Coronary artery (tissue), 2 donors: ENCODE data around the gene IGSF23.

Source experiments
- DNase-seq: peaks from one replicate; pipeline ENCODE4 v3.0.0-alpha.2; 2017; ENCODE audit warnings: low spot score
- H3K27ac ChIP-seq, 2 donors: fragments of 200-600 bp; sonication (generic); one replicate each; pipeline ENCODE4 v1.5.1; 2016 to 2019
- H3K4me3 ChIP-seq: fragments of 200-600 bp; sonication (generic); 2 replicates; pipeline ENCODE4 v1.5.1; 2016; ENCODE audit warnings: mild to moderate bottlenecking, moderate library complexity
- TF ChIP-seq, protein P1 (sequence below): fragments of 200-600 bp; sonication (generic); IDR thresholded peaks from one replicate; pipeline ENCODE4 v1.5.1; 2019; ENCODE audit warnings: antibody characterized with exemption

Gene IGSF23, protein sequence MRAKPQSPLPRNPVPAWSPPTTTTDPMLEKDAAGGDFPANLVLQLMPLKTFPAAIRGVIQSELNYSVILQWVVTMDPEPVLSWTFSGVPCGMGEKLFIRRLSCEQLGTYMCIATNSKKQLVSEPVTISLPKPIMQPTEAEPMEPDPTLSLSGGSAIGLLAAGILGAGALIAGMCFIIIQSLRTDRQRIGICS

DNA sequence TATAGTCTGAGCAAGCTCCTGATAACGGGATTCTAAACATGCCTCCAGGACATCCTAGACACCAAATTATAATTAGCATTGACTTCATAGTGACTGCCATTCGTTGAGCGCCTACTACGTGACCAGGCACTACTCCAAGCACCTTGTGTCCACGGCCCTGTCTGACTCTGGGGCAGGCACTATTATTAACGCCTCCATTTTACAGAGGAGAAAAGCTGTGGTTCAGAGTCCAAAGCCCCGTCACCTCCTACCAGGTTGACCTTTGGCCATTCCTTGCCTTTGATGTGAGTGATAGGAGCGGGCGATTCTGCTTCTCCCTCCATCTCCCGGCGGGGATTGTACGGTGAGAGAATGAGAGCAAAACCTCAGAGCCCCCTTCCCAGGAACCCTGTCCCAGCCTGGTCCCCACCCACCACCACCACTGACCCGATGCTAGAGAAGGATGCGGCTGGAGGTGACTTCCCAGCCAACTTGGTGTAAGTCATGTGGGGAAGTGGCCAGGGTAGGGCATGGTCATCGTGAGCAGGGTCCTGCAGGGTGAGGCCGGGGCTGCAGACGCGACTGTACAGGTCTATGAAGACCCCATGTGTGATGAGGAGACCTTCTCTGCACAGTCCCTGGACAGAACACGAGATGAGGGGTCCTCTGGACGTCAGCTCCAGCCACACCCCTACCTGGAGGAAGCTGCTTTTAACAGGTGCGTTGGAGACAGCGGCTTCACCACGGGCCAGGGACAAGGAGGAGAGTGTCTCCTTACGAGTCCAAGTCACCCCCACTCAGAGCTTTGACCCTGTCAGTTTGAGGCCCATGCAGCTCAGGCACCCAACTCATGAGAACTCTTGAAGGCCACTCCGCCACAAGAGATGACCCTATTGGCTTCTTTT, at the start of gene IGSF23:
Gene IGSF23, plus strand, starts transcription at position 269 of the 884 bp plus-strand sequence. Its CDS starts 83 bp downstream, at position 352.
- TF ChIP-seq, protein P1, sequence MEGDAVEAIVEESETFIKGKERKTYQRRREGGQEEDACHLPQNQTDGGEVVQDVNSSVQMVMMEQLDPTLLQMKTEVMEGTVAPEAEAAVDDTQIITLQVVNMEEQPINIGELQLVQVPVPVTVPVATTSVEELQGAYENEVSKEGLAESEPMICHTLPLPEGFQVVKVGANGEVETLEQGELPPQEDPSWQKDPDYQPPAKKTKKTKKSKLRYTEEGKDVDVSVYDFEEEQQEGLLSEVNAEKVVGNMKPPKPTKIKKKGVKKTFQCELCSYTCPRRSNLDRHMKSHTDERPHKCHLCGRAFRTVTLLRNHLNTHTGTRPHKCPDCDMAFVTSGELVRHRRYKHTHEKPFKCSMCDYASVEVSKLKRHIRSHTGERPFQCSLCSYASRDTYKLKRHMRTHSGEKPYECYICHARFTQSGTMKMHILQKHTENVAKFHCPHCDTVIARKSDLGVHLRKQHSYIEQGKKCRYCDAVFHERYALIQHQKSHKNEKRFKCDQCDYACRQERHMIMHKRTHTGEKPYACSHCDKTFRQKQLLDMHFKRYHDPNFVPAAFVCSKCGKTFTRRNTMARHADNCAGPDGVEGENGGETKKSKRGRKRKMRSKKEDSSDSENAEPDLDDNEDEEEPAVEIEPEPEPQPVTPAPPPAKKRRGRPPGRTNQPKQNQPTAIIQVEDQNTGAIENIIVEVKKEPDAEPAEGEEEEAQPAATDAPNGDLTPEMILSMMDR = no peak
- H3K4me3 ChIP-seq = no peak within 1 kb of the TSS
- no peak for DNase-seq
- H3K27ac ChIP-seq = no peak within 1 kb of the TSS

DNA sequence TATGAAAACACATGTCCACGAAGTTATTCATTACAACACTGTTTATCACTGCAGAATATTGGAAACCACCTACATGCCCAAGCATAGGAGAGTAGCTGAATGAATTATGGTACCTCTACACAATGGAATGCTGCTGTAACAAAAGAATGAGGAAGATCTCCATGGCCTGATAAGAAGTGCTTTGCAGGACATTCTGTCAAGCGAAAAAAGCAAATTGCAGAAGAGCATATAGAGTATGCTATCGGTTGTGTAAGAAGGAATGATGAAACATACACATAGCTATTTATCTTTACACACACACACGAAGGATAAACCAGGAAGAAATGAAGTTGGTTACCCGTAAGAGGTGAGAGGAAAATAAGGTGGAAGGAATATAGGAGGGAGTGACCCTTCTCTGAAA, 46.4 kb upstream of the IGSF23 start:
- Histone ChIP-seq H3K4me3 (no peak overlapping the region), H3K27ac (no peak overlapping the region)
- TF ChIP-seq, protein P1 = no peak
- DNase-seq = no peak

DNA sequence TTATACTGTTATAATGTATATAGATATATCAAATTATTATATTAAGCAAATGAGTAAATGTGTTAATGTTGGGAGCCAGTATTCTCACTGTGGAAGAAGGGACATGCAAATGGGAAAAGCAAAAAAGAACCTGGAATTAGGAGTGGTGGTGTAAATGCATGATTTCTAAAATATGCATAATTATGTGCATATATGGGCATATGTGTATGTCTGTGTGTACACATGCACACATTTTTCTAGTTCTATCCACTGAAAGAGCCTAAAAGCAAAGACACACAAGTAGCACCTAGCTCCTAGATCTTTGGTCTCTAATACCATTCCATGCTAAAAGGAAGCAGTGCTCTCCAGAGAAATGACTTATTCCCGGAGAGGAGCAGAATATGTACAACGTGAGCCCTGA, 45.6 kb upstream of the IGSF23 start:
- TF ChIP-seq, protein P1 = no peak
- H3K27ac ChIP-seq = no peak overlapping the region
- no peak for DNase-seq
- no peak overlapping the region for H3K4me3 ChIP-seq

DNA sequence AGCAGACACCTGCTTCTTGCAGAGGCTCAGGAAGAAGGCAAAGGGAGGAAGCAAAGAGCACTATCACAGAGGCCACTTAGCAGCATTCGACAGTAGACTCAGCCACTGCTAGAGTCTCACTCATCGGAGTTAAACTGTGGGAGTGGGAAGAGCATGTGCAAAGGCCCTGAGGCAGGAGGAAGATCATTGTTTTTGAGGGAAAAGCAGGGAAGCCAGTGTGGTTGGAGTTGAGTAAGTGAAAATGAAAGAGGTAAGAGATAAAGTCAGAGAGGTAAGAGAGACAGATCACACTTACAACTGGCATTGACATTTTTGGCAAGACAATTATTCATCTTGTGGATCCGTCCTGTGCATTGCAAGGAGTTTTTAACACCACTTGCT, 42.8 kb upstream of the IGSF23 start:
- Histone ChIP-seq H3K4me3 (no peak overlapping the region), H3K27ac (no peak overlapping the region)
- TF ChIP-seq, protein P1 = no peak
- no peak for DNase-seq

DNA sequence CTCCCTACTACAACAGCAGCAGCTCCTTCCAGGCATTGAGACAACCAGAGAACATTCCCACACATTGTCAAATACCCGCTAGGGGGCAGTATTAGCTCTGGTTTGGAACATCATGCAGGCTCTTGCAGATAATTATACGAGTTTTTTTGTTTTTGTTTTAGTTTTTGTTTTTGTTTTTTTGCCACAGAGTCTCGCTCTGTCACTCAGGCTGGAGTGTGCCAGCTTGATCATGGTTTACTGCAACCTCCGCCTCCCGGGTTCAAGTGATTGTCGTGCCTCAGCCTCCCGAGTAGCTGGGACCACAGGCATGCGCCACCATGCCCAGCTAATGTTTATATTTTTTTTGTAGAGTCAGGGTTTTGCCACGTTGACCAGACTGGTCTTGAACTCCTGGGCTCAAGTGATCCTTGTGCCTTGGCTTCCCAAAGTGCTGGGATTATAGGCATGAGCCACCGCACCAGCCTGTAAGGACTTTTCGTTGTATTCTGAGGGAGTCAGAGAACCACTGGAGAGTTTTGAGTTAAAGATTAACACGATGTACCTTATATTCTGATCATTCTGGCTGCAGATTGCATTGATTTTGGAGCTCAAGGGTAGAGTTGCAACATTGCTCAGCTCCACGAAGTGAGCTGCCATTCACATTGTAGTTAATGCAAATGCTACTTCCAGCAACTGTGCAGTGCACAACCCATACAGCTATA, 42.2 kb upstream of the IGSF23 start:
- TF ChIP-seq, protein P1 = peak; percentile 48
- no peak for DNase-seq
- H3K27ac ChIP-seq = no peak overlapping the region
- H3K4me3 ChIP-seq = no peak overlapping the region

DNA sequence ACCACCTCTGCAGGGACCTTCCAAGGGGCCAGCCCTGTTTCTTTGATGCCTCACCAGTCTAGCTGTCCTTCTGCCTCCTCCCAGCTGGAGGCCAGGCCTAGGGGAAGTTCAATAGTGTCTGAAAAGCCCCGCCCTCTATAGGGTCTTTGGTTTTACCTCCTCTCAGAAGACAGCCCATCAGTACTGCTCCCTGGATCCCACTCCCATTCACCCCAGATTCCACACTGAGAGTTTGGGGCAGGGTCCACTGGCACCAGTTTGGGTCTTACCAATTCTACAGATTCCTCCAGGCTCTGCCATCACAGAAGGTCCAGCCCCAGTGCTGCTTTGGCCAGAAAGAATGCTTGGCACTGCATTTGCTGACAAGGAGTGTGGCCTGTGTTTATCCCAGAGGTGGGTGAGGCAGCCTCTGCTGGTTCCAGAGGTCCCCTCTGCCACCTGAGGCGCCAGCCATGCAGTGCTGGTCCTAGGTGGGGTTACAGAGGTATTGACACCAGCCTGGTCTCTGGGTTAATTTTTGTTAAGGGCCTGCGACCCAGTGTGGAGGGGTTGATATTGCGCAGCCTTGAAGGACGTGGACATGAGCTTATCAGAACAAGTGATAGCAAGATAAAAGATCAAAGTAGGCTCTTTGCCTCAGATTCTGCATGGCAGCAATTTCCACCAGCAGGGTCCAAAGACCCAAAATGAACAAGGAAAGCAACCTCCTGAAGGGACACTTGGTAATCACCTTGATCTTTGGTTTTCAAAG, 41.4 kb upstream of the IGSF23 start:
- H3K4me3 ChIP-seq = no peak overlapping the region
- DNase-seq = no peak
- TF ChIP-seq, protein P1 = no peak
- H3K27ac ChIP-seq = no peak overlapping the region
